ENCODE results near the gene BRD3OS.
"Not testable (repeated sequence)": the region's sequence is repeated elsewhere in the genome, so short reads cannot be mapped to it uniquely, and the experiment has no call there.

BRD3OS gene

DNA sequence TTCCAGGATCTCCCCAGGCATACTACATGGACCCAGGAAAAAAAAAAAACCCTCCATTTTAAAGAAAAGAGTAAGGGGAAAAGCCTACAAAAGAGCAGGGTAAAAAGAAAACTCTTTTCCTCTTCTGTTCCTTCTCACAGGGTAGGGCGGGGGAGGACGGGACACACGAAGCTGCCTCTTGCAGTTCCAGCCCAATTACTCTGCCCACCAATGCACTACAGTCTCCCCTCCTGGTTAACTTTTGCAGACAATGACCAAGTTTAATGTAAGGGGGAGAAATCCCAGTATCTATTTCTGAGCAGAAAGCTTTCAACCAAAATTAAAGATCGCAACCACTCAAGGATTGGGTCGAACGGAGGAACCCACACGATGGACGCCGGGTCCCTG is 41.2 kb downstream of the BRD3OS start:
- no peak for DNase-seq

- DNase-seq = no peak
Measured at GRCh38 chr9:134066913-134067851, 41.9 kb downstream of the BRD3OS start.

- peak; percentile 93 for DNase-seq
Measured at GRCh38 chr9:134067904-134068743, 42.8 kb downstream of the BRD3OS start, which contains the start of gene BRD3. Gene BRD3 (minus strand): TSS chr9:134068026. CDS start chr9:134053477, 14,549 bp downstream.

DNA sequence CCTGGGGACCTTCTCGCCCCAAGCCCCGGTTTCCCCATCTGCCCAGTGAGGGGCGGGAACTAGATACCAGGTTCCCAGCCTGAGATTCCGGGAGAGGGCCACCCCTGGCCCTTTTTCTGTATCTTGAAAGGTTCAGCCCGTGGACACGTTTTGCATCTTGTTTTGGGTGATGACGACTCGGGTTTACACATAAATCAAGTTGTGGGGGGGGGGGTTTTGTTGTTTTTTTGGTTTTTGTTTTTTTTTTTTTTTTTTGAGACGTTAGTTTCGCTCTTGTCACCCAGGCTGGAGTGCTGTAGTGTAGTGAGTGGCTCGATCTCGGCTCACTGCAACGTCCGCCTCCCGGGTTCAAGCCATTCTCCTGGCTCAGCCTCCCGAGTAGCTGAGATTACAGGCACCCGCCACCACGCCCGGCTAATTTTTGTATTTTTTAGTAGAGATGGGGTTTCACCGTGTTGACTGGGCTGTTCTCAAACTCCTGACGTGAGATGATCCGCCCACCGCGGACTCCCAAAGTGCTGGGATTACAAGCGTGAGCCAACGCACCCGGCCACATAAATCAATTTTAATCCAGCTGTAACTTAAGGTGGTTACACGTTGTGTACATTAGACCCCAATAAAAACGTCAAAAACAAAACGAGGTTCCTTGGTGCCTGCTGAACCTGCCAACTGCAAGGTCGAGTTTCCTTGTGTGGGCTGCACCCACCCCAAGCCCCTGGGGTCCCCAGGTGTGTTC is 43.6 kb downstream of the BRD3OS start:
- DNase-seq = no peak

DNA sequence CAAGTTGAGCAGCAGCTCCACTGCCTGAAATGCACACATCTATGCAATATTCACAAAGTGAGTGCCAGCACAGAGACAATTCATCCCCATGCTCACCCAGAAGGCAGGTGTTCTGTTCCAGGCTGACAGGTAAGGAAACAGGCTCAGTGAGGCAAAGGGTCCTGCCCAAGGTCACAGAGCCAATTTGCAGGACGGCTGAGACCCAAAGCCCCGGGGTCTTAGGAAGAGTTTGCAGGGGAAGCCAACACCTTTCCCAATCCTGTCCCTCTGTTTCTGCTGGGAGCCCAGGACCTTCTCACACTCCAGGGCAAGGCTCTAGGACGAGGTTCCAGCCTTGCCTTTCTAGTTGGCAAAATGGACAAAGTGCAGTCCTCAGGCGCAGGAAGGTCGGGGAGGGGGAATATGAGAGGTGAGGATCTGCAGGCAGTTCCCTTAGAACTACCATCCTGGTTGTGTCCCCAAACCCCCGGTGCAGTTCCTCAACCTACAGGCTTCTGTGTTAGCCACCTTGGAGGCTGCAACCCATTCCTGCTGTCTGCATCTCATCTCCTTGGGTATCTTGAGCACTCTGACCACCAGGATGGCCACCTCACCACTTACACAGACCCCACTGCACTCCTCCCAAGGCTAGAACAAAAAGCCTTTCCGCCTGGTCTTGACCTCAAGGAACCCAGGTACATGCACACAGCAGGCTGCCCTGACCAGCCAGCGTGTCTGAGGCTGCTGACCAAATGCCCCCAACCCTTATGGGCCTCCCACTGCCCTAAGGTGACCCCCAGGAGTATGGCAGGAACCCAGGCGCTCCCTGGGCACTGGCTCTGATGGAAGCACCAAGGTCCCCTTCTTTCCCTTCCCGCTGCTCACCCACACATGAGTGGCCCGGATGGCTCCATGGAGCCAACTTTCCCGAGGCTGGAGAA is 44.5 kb downstream of the BRD3OS start:
- no peak for DNase-seq

DNA sequence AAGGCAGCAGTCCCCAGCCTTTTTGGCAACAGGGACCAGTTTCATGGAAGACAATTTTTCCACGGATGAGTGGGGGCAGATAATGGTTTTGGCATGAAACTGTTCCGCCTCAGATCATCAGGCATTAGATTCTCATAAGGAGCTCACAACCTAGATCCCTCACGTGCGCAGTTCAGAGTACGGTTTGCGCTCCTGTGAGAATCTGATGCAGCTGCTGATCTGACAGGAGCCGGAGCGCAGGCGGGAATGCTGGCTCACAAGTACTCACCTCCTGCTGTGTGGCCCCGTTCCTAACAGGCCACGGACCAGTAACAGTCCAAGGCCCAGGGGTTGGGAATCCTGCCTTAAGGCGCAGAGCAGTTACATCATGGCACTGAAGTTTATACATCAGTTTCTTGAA is 45.9 kb downstream of the BRD3OS start:
- no peak for DNase-seq

DNA sequence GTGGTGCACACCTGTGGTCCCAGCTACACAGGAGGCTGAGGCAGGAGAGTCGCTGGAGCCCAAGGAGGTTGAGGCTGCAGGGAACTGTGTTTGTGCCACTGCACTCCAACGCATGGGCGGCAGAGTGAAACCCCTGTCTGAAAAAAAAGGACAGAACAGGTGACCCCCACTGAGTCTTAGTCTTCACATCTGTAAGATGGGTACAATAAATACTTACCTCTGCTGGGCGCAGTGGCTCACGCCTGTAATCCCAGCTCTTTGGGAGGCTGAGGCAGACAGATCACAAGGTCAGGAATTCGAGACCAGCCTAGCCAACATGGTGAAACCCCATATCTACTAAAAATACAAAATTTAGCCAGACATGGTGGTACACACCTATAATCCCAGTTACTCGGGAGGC is 47.4 kb downstream of the BRD3OS start:
- not testable (repeated sequence) for DNase-seq

DNA sequence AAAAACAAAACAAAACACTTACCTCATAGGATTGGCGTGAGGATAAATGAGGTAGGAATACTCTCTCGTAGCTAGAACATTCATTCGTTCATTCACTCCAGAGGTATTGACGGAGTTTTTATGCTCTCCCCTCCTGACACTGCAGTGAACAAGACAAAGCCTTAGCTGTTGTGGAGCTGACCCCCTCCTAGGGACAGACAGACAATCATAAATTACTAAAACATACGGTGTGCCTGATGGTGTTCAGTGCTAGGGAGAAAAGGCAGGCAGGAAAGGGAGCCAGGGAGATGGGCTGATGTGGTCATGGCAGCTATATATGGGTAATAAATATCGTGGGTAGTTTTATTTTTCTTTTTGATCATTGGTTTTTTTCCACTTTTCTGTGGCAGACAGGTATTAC is 48.2 kb downstream of the BRD3OS start:
- DNase-seq = no peak

GRCh38 chr9:134075689-134076088 is 50.4 kb downstream of the BRD3OS start:
- not testable (repeated sequence) for DNase-seq

GRCh38 chr9:134076644-134077043 is 51.4 kb downstream of the BRD3OS start:
- DNase-seq = no peak

All from COR-L47 (cell line).